HCT116 (cell line): Measurements from ENCODE around the gene AMHR2.
"Not testable (repeated sequence)": the region's sequence is repeated elsewhere in the genome, so short reads cannot be mapped to it uniquely, and the experiment has no call there.

ENCODE experiments used
- EZH2 ChIP-seq: fragments of 200-600 bp; sonication (generic); IDR thresholded peaks from 2 replicates; pipeline ENCODE4 v1.6.1; 2017; ENCODE audit warnings: antibody characterized with exemption, mixed run types
- YY1 ChIP-seq: IDR thresholded peaks from 2 replicates; pipeline ENCODE4 v1.6.1; 2011; ENCODE audit warnings: low read length, low read depth, moderate library complexity, mild to moderate bottlenecking; ENCODE audit not compliant: insufficient replicate concordance; ENCODE audit errors: extremely low read depth
- TF ChIP-seq, protein P1 (sequence below): IDR thresholded peaks from 2 replicates; pipeline ENCODE4 v1.6.1; 2012

GRCh38 chr12:53417291-53417816, 6.3 kb upstream of the AMHR2 start:
- TF ChIP-seq EZH2, YY1: not testable (repeated sequence)
- TF ChIP-seq, protein P1, sequence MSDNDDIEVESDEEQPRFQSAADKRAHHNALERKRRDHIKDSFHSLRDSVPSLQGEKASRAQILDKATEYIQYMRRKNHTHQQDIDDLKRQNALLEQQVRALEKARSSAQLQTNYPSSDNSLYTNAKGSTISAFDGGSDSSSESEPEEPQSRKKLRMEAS, result not testable (repeated sequence)
